Vagina (tissue), 2 donors: ENCODE results near the gene NR4A3. TPM values are rescaled to one million over a fixed set of nuclear protein-coding genes. Genes with fewer than 3 reads are reported as not detected.

Experiments used
- DNase-seq, 2 donors: peaks; one replicate each; pipeline ENCODE4 v3.0.0-alpha.2; 2017; ENCODE audit errors: extremely low spot score in 2 of 2
- H3K27ac ChIP-seq: fragments of 200-600 bp; sonication (generic); one replicate; pipeline ENCODE4 v1.5.1; 2019
- H3K27me3 ChIP-seq: fragments of 200-600 bp; sonication (generic); one replicate; pipeline ENCODE4 v1.5.1; 2019
- H3K36me3 ChIP-seq, 2 donors: fragments of 200-600 bp; sonication (generic); one replicate each; pipeline ENCODE4 v1.5.1; 2017 to 2019
- H3K4me1 ChIP-seq: fragments of 200-600 bp; sonication (generic); one replicate; pipeline ENCODE4 v1.5.1; 2019
- H3K4me3 ChIP-seq, 2 donors: fragments of 200-600 bp; sonication (generic); 1 replicate in 1 of 2; 2 replicates in 1 of 2; pipeline ENCODE4 v1.5.1; 2016 to 2019
- H3K9me3 ChIP-seq: fragments of 200-600 bp; sonication (generic); one replicate; pipeline ENCODE4 v1.5.1; 2019
- CTCF ChIP-seq, 3 experiments: fragments of 450-650 bp in 2 of 3; fragments of 200-600 bp in 1 of 3; sonication (generic) in 1 of 3; IDR thresholded peaks; one replicate each; pipeline ENCODE4 v1.5.1; 2017 to 2019; ENCODE audit warnings: antibody characterized with exemption in 3 of 3, mild to moderate bottlenecking in 2 of 3, moderate library complexity in 2 of 3
- POLR2A ChIP-seq, 2 donors: fragments of 450-650 bp; IDR thresholded peaks; one replicate each; pipeline ENCODE4 v1.6.1; 2017; ENCODE audit warnings: antibody characterized with exemption in 2 of 2, mild to moderate bottlenecking in 2 of 2, moderate library complexity in 2 of 2
- POLR2AphosphoS5 ChIP-seq, 2 donors: sonication (generic); formaldehyde crosslinking; IDR thresholded peaks; one replicate each; pipeline ENCODE4 v1.9.0; 2017; ENCODE audit warnings: antibody characterized with exemption in 2 of 2, mild to moderate bottlenecking in 2 of 2, low read depth in 1 of 2; ENCODE audit not compliant: insufficient read depth in 1 of 2
- intact Hi-C: fragments of 100-400 bp; cut with DNase I; formaldehyde crosslinking; loops from one replicate; pipeline ENCODE4 v1.15.1; 2023
- total RNA-seq: library from RNA; depleted of rRNA; stranded (reverse); fragments of >200 nt; gene quantifications from one replicate; pipeline ENCODE4 v1.2.3, GENCODE V29; 2016

Gene NR4A3
- total RNA-seq, 1 donor from 2014 or later: 23.3 TPM

GRCh38 chr9:99819856-99820684 lies 1.6 kb upstream of the NR4A3 start:
- Histone ChIP-seq H3K9me3 (no peaks in the 10 kb centered on the region), H3K27ac (peak overlapping the region; percentile 99), H3K27me3 (no peaks in the 10 kb centered on the region), H3K36me3 (no peaks in the 10 kb centered on the region), H3K4me1 (peaks cover 41% of the 10 kb centered on the region), H3K4me3 (peak overlapping the region; percentile 81 to 92)
- no peak for TF ChIP-seq CTCF (IDR thresholded peaks at IDR 0.05)
- peak in 1 of 2 donors; percentile 62 for TF ChIP-seq POLR2A (IDR thresholded peaks at IDR 0.05)
- TF ChIP-seq POLR2AphosphoS5 (IDR thresholded peaks at IDR 0.05; ENCODE audit: insufficient read depth in 1 of 2, low read depth in 1 of 2): peak; percentile 58 to 81
- intact Hi-C loops: loop anchor here (10.0 kb wide), 2 partner anchors 455 to 595 kb away; partner anchors contain the start of genes ALG2 and SEC61B
- peak in 1 of 2 donors; percentile 96 for DNase-seq

- Histone ChIP-seq H3K27me3 (no peaks in the 10 kb centered on the region), H3K9me3 (no peaks in the 10 kb centered on the region), H3K27ac (peak overlapping the region; percentile 99), H3K36me3 (no peaks in the 10 kb centered on the region), H3K4me3 (peak overlapping the region; percentile 81 to 92), H3K4me1 (peaks cover 41% of the 10 kb centered on the region)
- DNase-seq: peak in 1 of 2 donors; percentile 97
- intact Hi-C loops: loop anchor here (10.0 kb wide), 2 partner anchors 456 to 596 kb away; partner anchors contain the start of genes ALG2 and SEC61B
- TF ChIP-seq CTCF (IDR thresholded peaks at IDR 0.05) (no peak), POLR2A (IDR thresholded peaks at IDR 0.05) (peak in 1 of 2 donors; percentile 10), POLR2AphosphoS5 (IDR thresholded peaks at IDR 0.05; ENCODE audit: insufficient read depth in 1 of 2, low read depth in 1 of 2) (peak in 1 of 2 donors; percentile 74)
Observed at GRCh38 chr9:99820685-99821395, 845 bp upstream of the NR4A3 start.

- no peaks in the 10 kb centered on the region for H3K9me3 ChIP-seq
- intact Hi-C loops: loop anchor here (2.0 to 10.0 kb wide), 3 partner anchors 85 to 597 kb away; partner anchors contain the start of genes ALG2, SEC61B and STX17
- DNase-seq: no peak
- peak overlapping the region; percentile 81 to 92 for H3K4me3 ChIP-seq
- no peaks in the 10 kb centered on the region for H3K27me3 ChIP-seq
- no peaks in the 10 kb centered on the region for H3K36me3 ChIP-seq
- peak overlapping the region; percentile 99 for H3K27ac ChIP-seq
- TF ChIP-seq POLR2A (IDR thresholded peaks at IDR 0.05): no peak
- TF ChIP-seq POLR2AphosphoS5 (IDR thresholded peaks at IDR 0.05; ENCODE audit: insufficient read depth in 1 of 2, low read depth in 1 of 2): no peak
- no peak for TF ChIP-seq CTCF (IDR thresholded peaks at IDR 0.05)
- H3K4me1 ChIP-seq: peaks cover 41% of the 10 kb centered on the region
Observed at GRCh38 chr9:99822109-99822805, 572 bp downstream of the NR4A3 start.

- Histone ChIP-seq H3K27me3 (no peaks in the 10 kb centered on the region), H3K9me3 (no peaks in the 10 kb centered on the region), H3K4me3 (peak overlapping the region; percentile 81 to 92), H3K4me1 (peaks cover 41% of the 10 kb centered on the region), H3K36me3 (no peaks in the 10 kb centered on the region), H3K27ac (peak overlapping the region; percentile 99)
- TF ChIP-seq POLR2AphosphoS5 (IDR thresholded peaks at IDR 0.05; ENCODE audit: insufficient read depth in 1 of 2, low read depth in 1 of 2): no peak
- TF ChIP-seq CTCF (IDR thresholded peaks at IDR 0.05): no peak
- no peak for TF ChIP-seq POLR2A (IDR thresholded peaks at IDR 0.05)
- intact Hi-C loops: loop anchor here (2.0 to 10.0 kb wide), 3 partner anchors 84 to 598 kb away; partner anchors contain the start of genes ALG2, SEC61B and STX17
- DNase-seq: no peak
Observed at GRCh38 chr9:99822806-99823591, 1.3 kb downstream of the NR4A3 start.
